K562 (cell line): ENCODE measurements around the gene RNF2.

Experiments used
- JUN ChIP-seq, 2 experiments: sonication (generic) in 1 of 2; formaldehyde crosslinking in 1 of 2; IDR thresholded peaks; 2 replicates each; pipeline versions ENCODE4 v1.6.1 to v1.8.0; 2012 to 2022; ENCODE audit warnings: borderline replicate concordance in 2 of 2, mild to moderate bottlenecking in 2 of 2, improper control_type of control experiment in 1 of 2, low read depth in 1 of 2, low read length in 1 of 2, missing genetic modification reagents in 1 of 2
- TF ChIP-seq, protein P1 (sequence below): fragments of 450-650 bp; formaldehyde crosslinking; IDR thresholded peaks from 2 replicates; pipeline ENCODE4 v1.4.0; 2022; ENCODE audit warnings: missing genetic modification characterization
- TF ChIP-seq, protein P2 (sequence below): fragments of 200-800 bp; sonication (Bioruptor generic); IDR thresholded peaks from 2 replicates; pipeline ENCODE4 v1.6.1; 2017; ENCODE audit warnings: missing genetic modification characterization, missing compliant biosample characterization

DNA sequence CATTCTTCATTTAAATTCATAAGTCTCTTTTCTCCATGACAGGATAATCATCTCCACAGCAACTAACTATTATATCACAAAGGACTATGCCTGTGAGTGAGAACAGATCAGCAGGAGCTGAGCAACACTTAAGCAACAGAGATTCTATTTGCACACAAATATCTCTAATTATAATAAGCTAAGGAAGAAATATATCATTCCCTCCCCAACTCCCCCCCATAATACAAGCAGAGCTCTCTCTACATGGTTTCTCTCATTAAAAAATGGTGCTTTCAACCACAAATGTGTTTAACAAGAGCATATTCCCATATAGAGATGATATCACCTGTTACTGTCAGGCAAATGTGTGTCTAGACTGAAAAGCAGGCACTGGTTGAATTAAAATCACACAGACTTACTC lies 36.5 kb upstream of the RNF2 start:
- no peak for TF ChIP-seq JUN (IDR thresholded peaks at IDR 0.05; ENCODE audit: borderline replicate concordance, low read depth, low read length)
- no peak for TF ChIP-seq JUN (CRISPR knock-in tag; IDR thresholded peaks at IDR 0.05; ENCODE audit: borderline replicate concordance)
- TF ChIP-seq, protein P1, sequence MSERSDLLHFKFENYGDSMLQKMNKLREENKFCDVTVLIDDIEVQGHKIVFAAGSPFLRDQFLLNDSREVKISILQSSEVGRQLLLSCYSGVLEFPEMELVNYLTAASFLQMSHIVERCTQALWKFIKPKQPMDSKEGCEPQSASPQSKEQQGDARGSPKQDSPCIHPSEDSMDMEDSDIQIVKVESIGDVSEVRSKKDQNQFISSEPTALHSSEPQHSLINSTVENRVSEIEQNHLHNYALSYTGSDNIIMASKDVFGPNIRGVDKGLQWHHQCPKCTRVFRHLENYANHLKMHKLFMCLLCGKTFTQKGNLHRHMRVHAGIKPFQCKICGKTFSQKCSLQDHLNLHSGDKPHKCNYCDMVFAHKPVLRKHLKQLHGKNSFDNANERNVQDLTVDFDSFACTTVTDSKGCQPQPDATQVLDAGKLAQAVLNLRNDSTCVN (CRISPR knock-in tag), result no peak
- TF ChIP-seq, protein P2, sequence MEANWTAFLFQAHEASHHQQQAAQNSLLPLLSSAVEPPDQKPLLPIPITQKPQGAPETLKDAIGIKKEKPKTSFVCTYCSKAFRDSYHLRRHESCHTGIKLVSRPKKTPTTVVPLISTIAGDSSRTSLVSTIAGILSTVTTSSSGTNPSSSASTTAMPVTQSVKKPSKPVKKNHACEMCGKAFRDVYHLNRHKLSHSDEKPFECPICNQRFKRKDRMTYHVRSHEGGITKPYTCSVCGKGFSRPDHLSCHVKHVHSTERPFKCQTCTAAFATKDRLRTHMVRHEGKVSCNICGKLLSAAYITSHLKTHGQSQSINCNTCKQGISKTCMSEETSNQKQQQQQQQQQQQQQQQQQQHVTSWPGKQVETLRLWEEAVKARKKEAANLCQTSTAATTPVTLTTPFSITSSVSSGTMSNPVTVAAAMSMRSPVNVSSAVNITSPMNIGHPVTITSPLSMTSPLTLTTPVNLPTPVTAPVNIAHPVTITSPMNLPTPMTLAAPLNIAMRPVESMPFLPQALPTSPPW, result no peak
